OCI-LY7 (cell line): ENCODE results near the gene RPS15. TPM values are rescaled to one million over a fixed set of nuclear protein-coding genes. Genes with fewer than 3 reads are reported as not detected.

ENCODE experiments used
- BruUV-seq: library from RNA; stranded (reverse); fragments of 400-500 nt; replicated peaks from 2 replicates; lab custom pipeline; 2021; lab: Mats Ljungman, UMichigan
- CTCF ChIA-PET: fragments of 300-600 bp; sonication (Branson Sonifier 250); formaldehyde crosslinking; loops from one replicate; lab custom pipeline; 2022; ENCODE audit warnings: antibody characterized with exemption; ENCODE audit not compliant: unreplicated experiment; lab: Charles Lee
- POLR2A ChIA-PET: fragments of 300-600 bp; sonication (Branson Sonifier 250); formaldehyde crosslinking; loops from one replicate; lab custom pipeline; 2022; ENCODE audit warnings: antibody characterized with exemption; lab: Charles Lee
- DNase-seq: peaks from one replicate; pipeline ENCODE4 v3.0.0-alpha.2; 2015; ENCODE audit warnings: low spot score
- H2AFZ ChIP-seq: fragments of 200-600 bp; sonication (generic), shearing (Covaris generic); 2 replicates; pipeline ENCODE4 v1.6.1; 2014; ENCODE audit warnings: mild to moderate bottlenecking, antibody characterized with exemption, low read length, moderate library complexity
- H3K27ac ChIP-seq: fragments of 200-600 bp; sonication (generic); 2 replicates; pipeline ENCODE4 v1.5.1; 2014; ENCODE audit warnings: mixed run types, low read depth, mild to moderate bottlenecking, moderate library complexity, low read length, inconsistent platforms; ENCODE audit not compliant: poor library complexity, severe bottlenecking
- H3K36me3 ChIP-seq: fragments of 200-600 bp; sonication (generic); 2 replicates; pipeline ENCODE4 v1.6.1; 2014; ENCODE audit warnings: mild to moderate bottlenecking, antibody characterized with exemption, low read length, moderate library complexity, mixed read lengths; ENCODE audit not compliant: insufficient read depth
- H3K4me1 ChIP-seq: fragments of 200-600 bp; sonication (generic); 2 replicates; pipeline ENCODE4 v1.5.1; 2014; ENCODE audit warnings: mild to moderate bottlenecking, low read length; ENCODE audit not compliant: insufficient read depth, poor library complexity, severe bottlenecking
- H3K4me2 ChIP-seq: fragments of 200-600 bp; sonication (generic); 2 replicates; pipeline ENCODE4 v1.6.1; 2014; ENCODE audit warnings: mild to moderate bottlenecking, low read length
- H3K4me3 ChIP-seq: fragments of 200-600 bp; sonication (generic); 2 replicates; pipeline ENCODE4 v1.5.1; 2014; ENCODE audit warnings: mild to moderate bottlenecking, low read depth, low read length; ENCODE audit not compliant: poor library complexity, severe bottlenecking
- H3K79me2 ChIP-seq: fragments of 200-600 bp; sonication (generic); 2 replicates; pipeline ENCODE4 v1.6.1; 2016; ENCODE audit warnings: low read depth, mild to moderate bottlenecking, low read length, moderate library complexity, mixed read lengths; ENCODE audit not compliant: insufficient read depth
- H3K9me2 ChIP-seq: fragments of 200-600 bp; sonication (generic); 2 replicates; pipeline ENCODE4 v1.6.1; 2016; ENCODE audit warnings: mild to moderate bottlenecking, low read length, mixed read lengths; ENCODE audit not compliant: insufficient read depth
- H3K9me3 ChIP-seq: fragments of 200-600 bp; sonication (generic); 2 replicates; pipeline ENCODE4 v1.6.1; 2014; ENCODE audit warnings: mild to moderate bottlenecking, mixed run types, low read length, mixed read lengths
- H4K20me1 ChIP-seq: fragments of 200-600 bp; sonication (generic); 2 replicates; pipeline ENCODE4 v1.6.1; 2014; ENCODE audit warnings: mild to moderate bottlenecking, antibody characterized with exemption, low read length, moderate library complexity, mixed read lengths; ENCODE audit not compliant: insufficient read depth
- CTCF ChIP-seq: fragments of 200-600 bp; sonication (generic); conservative IDR thresholded peaks from 2 replicates; pipeline ENCODE4 v1.5.1; 2014; ENCODE audit warnings: mild to moderate bottlenecking, antibody characterized with exemption, low read length, moderate library complexity, mixed read lengths
- EZH2phosphoT487 ChIP-seq: fragments of 200-600 bp; sonication (generic); IDR thresholded peaks from 2 replicates; pipeline ENCODE4 v1.6.1; 2018; ENCODE audit warnings: low read depth, borderline replicate concordance, mild to moderate bottlenecking, mixed run types, antibody characterized with exemption, low read length, moderate library complexity, mixed read lengths
- intact Hi-C: fragments of 100-400 bp; cut with micrococcal nuclease; formaldehyde crosslinking; loops from one replicate; pipeline ENCODE4 v1.10.0; 2022; ENCODE audit not compliant: unreplicated experiment
- total RNA-seq, 2 experiments: library from RNA; depleted of rRNA in 1 of 2; stranded (reverse); fragments of >200 nt in 1 of 2; shearing (Covaris generic) in 1 of 2; gene quantifications; 2 replicates each; pipeline ENCODE4 v1.2.3, GENCODE V29; 2014 to 2022

Gene RPS15
- total RNA-seq, 2 experiments from 2014 or later: 1,860 to 2,068 TPM

GRCh38 chr19:1446713-1447481, 8.7 kb downstream of the RPS15 start:
- Histone ChIP-seq H4K20me1 (no peaks in the 10 kb centered on the region; the same call in 1 of the 2 replicates), H2AFZ (no peak overlapping the region), H3K36me3 (peaks cover 16% of the 10 kb centered on the region), H3K4me2 (no peak overlapping the region), H3K4me3 (no peak overlapping the region), H3K27ac (no peak overlapping the region), H3K79me2 (no peaks in the 10 kb centered on the region), H3K9me2 (no peaks in the 10 kb centered on the region), H3K9me3 (no peaks in the 10 kb centered on the region), H3K4me1 (peaks cover 31% of the 10 kb centered on the region)
- ChIA-PET POLR2A (no interaction called here), CTCF (no interaction called here)
- intact Hi-C loops: no loop called here
- DNase-seq: no peak
- TF ChIP-seq EZH2phosphoT487 (no peak), CTCF (no peak)
- BruUV-seq: no TSS peak

GRCh38 chr19:1447504-1447903, 9.3 kb downstream of the RPS15 start:
- no peak for TF ChIP-seq CTCF
- no peak for TF ChIP-seq EZH2phosphoT487

GRCh38 chr19:1447944-1448343, 9.7 kb downstream of the RPS15 start:
- intact Hi-C loops: no loop called here
- peaks cover 31% of the 10 kb centered on the region for H3K4me1 ChIP-seq
- no peaks in the 10 kb centered on the region for H3K79me2 ChIP-seq
- no peak overlapping the region for H3K4me3 ChIP-seq
- no TSS peak for BruUV-seq
- TF ChIP-seq EZH2phosphoT487 (no peak), CTCF (no peak)
- H3K27ac ChIP-seq: no peak overlapping the region
- no peaks in the 10 kb centered on the region for H3K9me2 ChIP-seq
- H3K36me3 ChIP-seq: peaks cover 5% of the 10 kb centered on the region
- CTCF ChIA-PET: no interaction called here
- H3K9me3 ChIP-seq: no peaks in the 10 kb centered on the region
- no peak overlapping the region for H2AFZ ChIP-seq
- no peak for DNase-seq
- POLR2A ChIA-PET: no interaction called here
- no peak overlapping the region for H3K4me2 ChIP-seq
- H4K20me1 ChIP-seq: no peaks in the 10 kb centered on the region; the same call in 1 of the 2 replicates

More at GRCh38 chr19:1447504-1447903, 9.3 kb downstream of the RPS15 start:
- no TSS peak for BruUV-seq
- intact Hi-C loops: no loop called here
- no peaks in the 10 kb centered on the region for H3K9me3 ChIP-seq
- no peak overlapping the region for H3K4me2 ChIP-seq
- no peak overlapping the region for H2AFZ ChIP-seq
- no peak for DNase-seq
- POLR2A ChIA-PET: no interaction called here
- no peak overlapping the region for H3K4me3 ChIP-seq
- H3K79me2 ChIP-seq: no peaks in the 10 kb centered on the region
- peaks cover 31% of the 10 kb centered on the region for H3K4me1 ChIP-seq
- H3K9me2 ChIP-seq: no peaks in the 10 kb centered on the region
- peaks cover 10% of the 10 kb centered on the region for H3K36me3 ChIP-seq
- H4K20me1 ChIP-seq: no peaks in the 10 kb centered on the region; the same call in 1 of the 2 replicates
- H3K27ac ChIP-seq: no peak overlapping the region
- CTCF ChIA-PET: no interaction called here
